Measurements from ENCODE around the gene ETV3.

- TF ChIP-seq CTCF (IDR thresholded peaks at IDR 0.05; ENCODE audit: low read depth, low read length, poor library complexity, severe bottlenecking) (no peak), EZH2phosphoT487 (IDR thresholded peaks at IDR 0.05; ENCODE audit: borderline replicate concordance, low read length) (no peak)
These were observed 45.4 kb downstream of the ETV3 start for GRCh38 chr1:157092831-157093230.
